ENCODE measurements around the gene ADAM15.

ADAM15 gene

GRCh38 chr1:155050560-155051341 lies at the start of gene ADAM15:
Gene ADAM15, plus strand, starts transcription at chr1:155051316. Its CDS starts 71 bp downstream, at chr1:155051387.
- peak; percentile 87 for DNase-seq

GRCh38 chr1:155001425-155001674 lies 49.8 kb upstream of the ADAM15 start:
- no peak for DNase-seq

- DNase-seq = peak; percentile 99
These were observed 49.2 kb upstream of the ADAM15 start for GRCh38 chr1:155001675-155002463.

- DNase-seq = peak; percentile 85
These were observed 48.5 kb upstream of the ADAM15 start, which contains the start of gene ZBTB7B for GRCh38 chr1:155002464-155003226. Gene ZBTB7B, plus strand, starts transcription at chr1:155002802. Its CDS starts 11,859 bp downstream, at chr1:155014661.

GRCh38 chr1:155003227-155003765 lies 47.8 kb upstream of the ADAM15 start:
- peak; percentile 56 for DNase-seq

- DNase-seq = peak; percentile 40
These were observed 47.3 kb upstream of the ADAM15 start for GRCh38 chr1:155003766-155004351.

- no peak for DNase-seq
These were observed 46.6 kb upstream of the ADAM15 start for GRCh38 chr1:155004352-155005075.

GRCh38 chr1:155005076-155006011 lies 45.8 kb upstream of the ADAM15 start:
- DNase-seq = no peak

GRCh38 chr1:155006601-155007101 lies 44.5 kb upstream of the ADAM15 start:
- no peak for DNase-seq

- DNase-seq = no peak
These were observed 43.8 kb upstream of the ADAM15 start for GRCh38 chr1:155007251-155007828.

GRCh38 chr1:155008015-155008941 lies 42.8 kb upstream of the ADAM15 start:
- DNase-seq = no peak

- no peak for DNase-seq
These were observed 41.9 kb upstream of the ADAM15 start for GRCh38 chr1:155009221-155009711.

GRCh38 chr1:155009742-155010141 lies 41.4 kb upstream of the ADAM15 start:
- DNase-seq = no peak

GRCh38 chr1:155010211-155010918 lies 40.8 kb upstream of the ADAM15 start:
- DNase-seq = no peak

GRCh38 chr1:155011004-155011416 lies 40.1 kb upstream of the ADAM15 start:
- no peak for DNase-seq

GRCh38 chr1:155011437-155012025 lies 39.6 kb upstream of the ADAM15 start:
- no peak for DNase-seq

GRCh38 chr1:155012026-155012546 lies 39.0 kb upstream of the ADAM15 start:
- DNase-seq = peak; percentile 48

Measured in NCI-H146 (cell line).